Stimulated activated CD4-positive, alpha-beta T cell treated with anti-CD3 and anti-CD28 coated beads, Interleukin-2, amount 100 ng/mL, for 4 hours (primary cell): ENCODE results near the gene RBMX.

Source experiments
- DNase-seq: peaks from one replicate; pipeline ENCODE4 v3.0.0-alpha.2; 2020; ENCODE audit warnings: low read depth

The RBMX gene

GRCh38 chrX:136835761-136836160, 44.8 kb downstream of the RBMX start:
- no peak for DNase-seq

- no peak for DNase-seq
These were observed 51.1 kb downstream of the RBMX start for GRCh38 chrX:136829413-136829812.

GRCh38 chrX:136828830-136829229, 51.7 kb downstream of the RBMX start:
- no peak for DNase-seq

- DNase-seq: no peak
These were observed 53.5 kb downstream of the RBMX start for GRCh38 chrX:136827026-136827425.

- no peak for DNase-seq
These were observed 54.8 kb downstream of the RBMX start for GRCh38 chrX:136825771-136826170.
